Activated naive CD8-positive, alpha-beta T cell treated with anti-CD3 and anti-CD28 coated beads, Interleukin-2, amount 50 U/mL, for 24 hours (primary cell): ENCODE data around the gene CEP152.
A peak's percentile ranks its signal among the peaks of the same experiment; 100 is the strongest.

Experiments
- ATAC-seq: fragments of 150-1000 bp; cut with Tn5 transposase; one replicate; pipeline ENCODE4 v1.10.0; 2021
- DNase-seq: peaks from one replicate; pipeline ENCODE4 v3.0.0; 2021
- H3K27ac Mint-ChIP-seq: one replicate; pipeline ENCODE4 v1.8.0; 2021; ENCODE audit warnings: mild to moderate bottlenecking, mixed read lengths
- H3K27me3 Mint-ChIP-seq: one replicate; pipeline ENCODE4 v1.8.0; 2021; ENCODE audit warnings: mixed read lengths
- H3K36me3 Mint-ChIP-seq: one replicate; pipeline ENCODE4 v1.8.0; 2021; ENCODE audit warnings: low read depth, mixed read lengths
- H3K4me1 Mint-ChIP-seq: one replicate; pipeline ENCODE4 v1.8.0; 2021; ENCODE audit warnings: mixed read lengths
- H3K4me3 Mint-ChIP-seq: one replicate; pipeline ENCODE4 v1.8.0; 2021; ENCODE audit warnings: mild to moderate bottlenecking, moderate library complexity, mixed read lengths
- H3K9me3 Mint-ChIP-seq: one replicate; pipeline ENCODE4 v1.8.0; 2021; ENCODE audit warnings: mixed read lengths

CEP152 gene

DNA sequence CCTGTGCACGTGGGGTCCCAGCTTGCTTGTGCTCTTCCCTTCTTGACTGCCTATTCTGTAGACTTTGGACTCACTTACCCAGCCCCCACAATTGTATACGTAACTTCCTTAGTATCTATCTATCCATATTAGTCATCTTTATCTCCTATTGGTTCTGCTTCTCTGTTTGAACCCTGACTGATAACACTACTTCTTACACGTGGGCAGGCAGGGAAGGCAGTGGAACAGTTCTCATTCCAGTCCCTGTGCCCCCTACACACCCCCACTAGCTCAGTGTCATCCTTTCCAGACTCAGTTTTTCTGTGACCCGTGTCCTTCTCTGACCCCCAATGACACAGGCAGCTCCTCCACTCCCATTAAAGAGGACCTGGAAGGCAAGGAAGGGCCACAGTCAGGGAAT lies 91.2 kb downstream of the CEP152 start:
- Mint-ChIP-seq H3K36me3 (peaks cover 20% of the 10 kb centered on the region), H3K4me1 (peaks cover 5% of the 10 kb centered on the region), H3K27ac (no peak overlapping the region), H3K9me3 (peaks cover 16% of the 10 kb centered on the region), H3K27me3 (peaks cover 5% of the 10 kb centered on the region), H3K4me3 (no peak overlapping the region)
- ATAC-seq (peak; percentile 61), DNase-seq (peak; percentile 3)

DNA sequence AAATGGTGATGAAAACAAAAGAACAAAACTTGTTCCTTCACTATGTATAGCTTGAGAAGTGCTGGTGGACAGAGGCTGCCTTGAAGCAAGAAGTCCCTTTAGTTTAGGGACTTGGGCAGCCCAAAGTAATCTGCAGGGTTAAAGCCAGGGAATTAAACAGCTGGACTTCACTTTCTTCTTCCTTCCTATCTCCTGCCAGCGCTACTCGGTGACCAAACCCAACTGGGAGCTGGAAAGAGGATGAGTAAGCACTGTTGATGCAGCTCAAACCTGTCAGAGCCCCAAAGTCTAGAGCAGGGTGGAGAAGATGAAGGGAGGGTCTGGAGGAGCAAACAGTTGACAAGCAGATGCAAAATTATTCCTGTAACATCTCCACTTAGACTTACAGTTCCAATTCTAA lies 92.2 kb downstream of the CEP152 start:
- Mint-ChIP-seq H3K9me3 (peaks cover 16% of the 10 kb centered on the region), H3K36me3 (peaks cover 19% of the 10 kb centered on the region), H3K4me1 (peaks cover 5% of the 10 kb centered on the region), H3K27ac (no peak overlapping the region), H3K4me3 (no peak overlapping the region), H3K27me3 (peaks cover 5% of the 10 kb centered on the region)
- ATAC-seq (no peak), DNase-seq (no peak)

- peaks cover 5% of the 10 kb centered on the region for H3K27me3 Mint-ChIP-seq
- ATAC-seq (no peak), DNase-seq (no peak)
- peaks cover 22% of the 10 kb centered on the region for H3K36me3 Mint-ChIP-seq
- no peak overlapping the region for H3K27ac Mint-ChIP-seq
- H3K9me3 Mint-ChIP-seq = peaks cover 16% of the 10 kb centered on the region
- H3K4me3 Mint-ChIP-seq = no peak overlapping the region
- H3K4me1 Mint-ChIP-seq = peaks cover 5% of the 10 kb centered on the region
Measured at GRCh38 chr15:48717458-48717857, 93.4 kb downstream of the CEP152 start.

DNA sequence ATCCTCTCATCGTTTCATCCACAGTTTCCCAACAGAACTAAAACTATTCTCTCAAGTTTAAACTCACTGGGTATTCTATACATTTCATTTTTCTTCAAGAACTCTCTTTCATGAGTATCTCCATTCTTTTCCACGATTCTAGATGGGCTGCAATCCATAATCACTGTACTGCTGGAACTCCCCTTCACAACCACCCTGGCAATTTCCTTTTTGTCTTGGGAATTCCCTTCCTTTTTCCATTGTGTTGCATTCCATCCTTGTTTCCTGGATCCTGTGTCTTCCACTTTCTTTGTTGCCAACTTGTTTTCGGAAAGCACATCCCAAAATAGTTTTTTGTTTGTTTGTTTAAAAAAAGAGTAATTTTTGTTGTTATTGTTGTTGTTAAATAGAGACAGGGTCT lies 98.3 kb downstream of the CEP152 start:
- ATAC-seq (no peak), DNase-seq (no peak)
- Mint-ChIP-seq H3K36me3 (peaks cover 22% of the 10 kb centered on the region), H3K27ac (no peak overlapping the region), H3K4me1 (no peaks in the 10 kb centered on the region), H3K9me3 (peaks cover 28% of the 10 kb centered on the region), H3K4me3 (no peak overlapping the region), H3K27me3 (no peaks in the 10 kb centered on the region)

DNA sequence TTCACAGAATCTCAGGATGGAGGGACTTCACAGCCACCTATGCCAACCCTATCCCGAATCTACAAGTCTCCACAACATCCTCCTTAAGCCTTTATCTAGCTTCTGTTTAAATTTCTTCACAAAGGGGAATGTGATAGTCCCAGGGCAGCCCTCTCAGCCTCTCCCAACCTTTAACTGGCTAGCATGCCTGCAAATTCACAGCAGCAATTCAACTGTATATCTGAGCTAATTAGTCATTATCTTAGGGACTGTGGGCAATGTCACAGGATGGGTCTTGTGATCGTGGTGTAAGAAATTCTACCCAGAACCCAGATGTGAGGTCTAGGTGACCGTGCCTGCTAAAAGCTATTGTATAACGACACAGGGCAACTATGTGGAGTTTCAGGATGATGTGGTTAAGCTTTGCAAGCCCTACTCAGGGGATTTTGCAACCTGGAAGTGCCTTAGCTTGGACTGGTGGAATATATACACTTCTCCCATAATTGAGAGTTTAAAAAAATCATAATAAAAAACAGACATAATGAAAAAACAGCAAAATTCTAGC lies 99.8 kb downstream of the CEP152 start:
- no peak overlapping the region for H3K4me3 Mint-ChIP-seq
- no peaks in the 10 kb centered on the region for H3K4me1 Mint-ChIP-seq
- H3K36me3 Mint-ChIP-seq = peaks cover 13% of the 10 kb centered on the region
- DNase-seq = no peak
- H3K27ac Mint-ChIP-seq = no peak overlapping the region
- peaks cover 31% of the 10 kb centered on the region for H3K9me3 Mint-ChIP-seq
- no peak for ATAC-seq
- H3K27me3 Mint-ChIP-seq = no peaks in the 10 kb centered on the region

- H3K4me3 Mint-ChIP-seq = no peak overlapping the region
- H3K4me1 Mint-ChIP-seq = no peaks in the 10 kb centered on the region
- DNase-seq (no peak), ATAC-seq (no peak)
- H3K27me3 Mint-ChIP-seq = no peaks in the 10 kb centered on the region
- peaks cover 5% of the 10 kb centered on the region for H3K36me3 Mint-ChIP-seq
- peaks cover 34% of the 10 kb centered on the region for H3K9me3 Mint-ChIP-seq
- H3K27ac Mint-ChIP-seq = no peak overlapping the region
Measured at GRCh38 chr15:48708641-48709040, 102.2 kb downstream of the CEP152 start.

DNA sequence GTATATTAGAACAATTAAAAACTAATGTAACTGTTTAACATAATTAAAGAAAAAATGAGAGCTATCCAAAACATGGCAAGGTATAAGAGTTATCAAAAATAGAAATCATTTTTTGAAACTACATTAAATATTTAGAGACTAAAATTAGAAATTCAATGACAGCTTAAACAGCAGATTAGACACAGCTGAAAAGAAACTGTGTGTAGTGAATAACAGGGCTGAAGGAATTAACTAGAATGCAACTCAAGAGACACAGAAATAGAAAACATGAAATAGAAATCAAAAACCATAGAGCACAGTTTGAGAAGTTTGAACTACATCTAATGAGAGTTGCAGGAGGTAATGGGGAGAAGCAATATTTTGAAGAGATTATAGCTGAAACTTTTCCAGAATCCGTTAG lies 105.5 kb downstream of the CEP152 start:
- Mint-ChIP-seq H3K4me3 (no peak overlapping the region), H3K27me3 (no peaks in the 10 kb centered on the region), H3K4me1 (no peaks in the 10 kb centered on the region), H3K36me3 (no peaks in the 10 kb centered on the region), H3K27ac (no peak overlapping the region), H3K9me3 (peaks cover 34% of the 10 kb centered on the region)
- DNase-seq (no peak), ATAC-seq (no peak)

DNA sequence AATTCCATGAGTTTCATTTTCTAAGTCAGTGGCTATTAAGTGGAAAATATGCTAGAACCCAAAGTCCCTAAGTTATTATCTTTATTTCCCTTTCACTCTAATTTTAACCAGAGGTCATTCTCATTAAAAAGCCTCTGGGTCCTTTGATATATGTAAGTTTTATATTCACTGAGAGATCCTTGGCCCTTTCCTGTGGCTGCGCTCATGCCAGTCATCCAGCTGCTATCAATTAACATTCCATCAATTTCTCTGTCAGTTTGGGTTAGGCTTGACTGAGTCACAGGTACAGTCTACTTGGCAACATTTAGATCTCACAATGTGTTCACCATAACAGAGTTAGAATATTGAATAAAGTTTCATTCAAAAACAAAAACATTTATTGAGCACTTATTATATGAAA lies 107.3 kb downstream of the CEP152 start:
- no peak for ATAC-seq
- H3K4me1 Mint-ChIP-seq = no peaks in the 10 kb centered on the region
- H3K36me3 Mint-ChIP-seq = no peaks in the 10 kb centered on the region
- H3K9me3 Mint-ChIP-seq = peaks cover 25% of the 10 kb centered on the region
- no peak overlapping the region for H3K27ac Mint-ChIP-seq
- H3K27me3 Mint-ChIP-seq = no peaks in the 10 kb centered on the region
- H3K4me3 Mint-ChIP-seq = no peak overlapping the region
- no peak for DNase-seq

DNA sequence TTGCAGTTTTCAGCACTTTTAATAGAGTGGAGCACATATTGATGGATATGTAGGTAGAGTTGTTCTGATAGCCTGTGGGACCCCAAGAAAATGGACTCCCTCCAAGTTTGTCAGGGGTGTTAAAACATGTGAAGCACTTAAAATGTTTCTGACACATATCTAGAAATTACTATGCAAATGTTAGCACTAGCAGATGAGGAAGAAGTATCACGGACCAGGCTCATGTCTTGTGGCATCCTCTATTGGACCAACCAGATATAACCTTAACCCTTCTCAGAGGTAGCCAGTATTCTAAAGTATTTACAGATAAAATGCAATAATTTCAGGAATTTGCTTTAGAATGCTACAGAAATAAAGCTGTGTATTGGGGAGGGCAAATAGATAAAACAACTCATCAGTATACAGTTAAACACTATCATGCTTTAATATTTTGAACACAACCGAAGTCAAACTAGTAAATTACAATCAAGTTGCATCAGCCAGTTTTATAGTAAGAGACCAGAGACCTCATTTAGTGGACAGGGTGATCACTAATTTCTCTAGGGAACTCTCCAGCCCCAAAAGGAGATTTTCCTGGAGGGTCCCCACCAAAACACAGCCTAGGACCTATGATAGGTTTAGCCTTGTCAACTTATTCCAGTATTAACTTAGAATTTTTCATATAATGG lies 108.2 kb downstream of the CEP152 start:
- Mint-ChIP-seq H3K4me1 (no peaks in the 10 kb centered on the region), H3K27me3 (no peaks in the 10 kb centered on the region), H3K4me3 (no peak overlapping the region), H3K9me3 (peaks cover 22% of the 10 kb centered on the region), H3K27ac (no peak overlapping the region), H3K36me3 (no peaks in the 10 kb centered on the region)
- DNase-seq (no peak), ATAC-seq (no peak)

DNA sequence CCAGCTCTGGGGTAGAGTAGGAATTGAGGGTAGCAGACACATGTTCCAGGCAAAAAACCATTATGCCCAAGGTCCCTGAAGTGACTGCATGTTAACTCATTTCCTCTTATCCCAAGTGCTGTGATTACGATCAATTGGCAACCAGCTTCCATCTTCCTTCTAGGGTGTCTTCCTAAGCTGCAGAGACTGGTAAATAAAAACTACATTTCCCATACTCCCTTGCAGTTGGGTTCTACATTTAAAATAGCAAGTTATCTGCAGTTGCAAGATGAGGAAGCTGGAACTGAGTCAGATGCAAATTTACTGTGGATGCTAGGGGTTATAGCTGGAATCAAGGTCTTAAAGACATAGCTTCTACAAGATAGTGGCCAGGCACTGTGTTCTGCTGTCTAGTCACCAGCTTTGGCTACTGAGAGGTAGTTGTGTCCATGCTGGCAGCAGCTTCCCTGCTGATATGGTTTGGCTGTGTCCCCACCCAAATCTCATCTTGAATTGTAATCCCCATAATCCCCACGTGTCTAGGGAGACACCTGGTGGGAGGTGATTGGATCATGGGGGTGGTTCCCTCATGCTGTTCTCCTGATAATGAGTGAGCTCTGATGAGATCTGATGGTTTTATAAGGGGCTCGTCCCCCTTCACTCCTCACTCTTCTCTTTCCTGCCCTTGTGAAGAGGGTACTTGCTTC lies 114.1 kb downstream of the CEP152 start:
- Mint-ChIP-seq H3K27me3 (no peaks in the 10 kb centered on the region), H3K4me3 (no peak overlapping the region), H3K4me1 (no peaks in the 10 kb centered on the region), H3K36me3 (no peaks in the 10 kb centered on the region), H3K27ac (no peak overlapping the region), H3K9me3 (no peaks in the 10 kb centered on the region)
- ATAC-seq (no peak), DNase-seq (no peak)

DNA sequence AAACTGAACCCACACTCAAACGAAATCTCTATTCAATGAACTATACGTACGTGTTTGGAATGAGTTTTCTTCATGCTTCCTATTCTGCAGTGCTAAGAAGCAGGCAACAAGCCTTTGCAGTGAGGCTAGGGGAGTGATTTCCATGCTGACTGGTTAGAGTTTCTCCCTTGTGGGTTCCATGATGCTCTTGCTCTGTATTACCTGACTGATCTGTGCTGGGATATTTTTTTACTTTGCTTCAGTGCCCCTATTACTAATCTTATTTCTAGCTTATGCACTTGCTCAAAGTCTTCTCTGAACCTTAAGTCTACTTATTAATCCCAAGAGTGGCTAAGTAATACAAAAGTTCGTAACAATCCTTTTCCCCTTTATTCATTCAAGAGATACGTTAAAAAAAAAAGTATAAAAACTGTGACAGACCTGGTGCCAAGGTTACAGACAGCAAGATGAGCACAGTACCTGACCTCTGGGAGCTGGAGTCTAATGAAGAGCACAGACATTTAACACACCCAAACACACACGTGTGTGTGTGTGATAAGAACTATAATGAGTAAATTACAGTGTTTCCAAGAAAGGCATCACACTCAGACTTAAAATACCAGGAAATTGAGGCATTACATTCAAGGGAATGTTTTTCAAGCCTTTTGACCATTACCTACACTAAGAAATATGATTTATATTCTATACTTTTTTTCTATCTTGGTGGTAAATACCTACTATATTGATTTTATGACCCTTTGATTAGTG lies 114.9 kb downstream of the CEP152 start:
- H3K36me3 Mint-ChIP-seq = no peaks in the 10 kb centered on the region
- DNase-seq (no peak), ATAC-seq (no peak)
- H3K27ac Mint-ChIP-seq = no peak overlapping the region
- no peaks in the 10 kb centered on the region for H3K4me1 Mint-ChIP-seq
- H3K9me3 Mint-ChIP-seq = no peaks in the 10 kb centered on the region
- H3K27me3 Mint-ChIP-seq = no peaks in the 10 kb centered on the region
- H3K4me3 Mint-ChIP-seq = no peak overlapping the region

- no peaks in the 10 kb centered on the region for H3K4me1 Mint-ChIP-seq
- no peaks in the 10 kb centered on the region for H3K9me3 Mint-ChIP-seq
- no peaks in the 10 kb centered on the region for H3K36me3 Mint-ChIP-seq
- DNase-seq (no peak), ATAC-seq (no peak)
- H3K27ac Mint-ChIP-seq = no peak overlapping the region
- no peak overlapping the region for H3K4me3 Mint-ChIP-seq
- no peaks in the 10 kb centered on the region for H3K27me3 Mint-ChIP-seq
Measured at GRCh38 chr15:48695088-48695826, 115.6 kb downstream of the CEP152 start.

- no peaks in the 10 kb centered on the region for H3K27me3 Mint-ChIP-seq
- no peak overlapping the region for H3K4me3 Mint-ChIP-seq
- no peak overlapping the region for H3K27ac Mint-ChIP-seq
- H3K9me3 Mint-ChIP-seq = no peaks in the 10 kb centered on the region
- H3K36me3 Mint-ChIP-seq = no peaks in the 10 kb centered on the region
- H3K4me1 Mint-ChIP-seq = no peaks in the 10 kb centered on the region
- no peak for ATAC-seq
- no peak for DNase-seq
Measured at GRCh38 chr15:48693484-48693883, 117.4 kb downstream of the CEP152 start.

GRCh38 chr15:48688493-48688892 lies 122.4 kb downstream of the CEP152 start:
- Mint-ChIP-seq H3K36me3 (no peaks in the 10 kb centered on the region), H3K9me3 (peaks cover 10% of the 10 kb centered on the region), H3K27me3 (no peaks in the 10 kb centered on the region), H3K27ac (no peak overlapping the region), H3K4me3 (no peak overlapping the region), H3K4me1 (no peaks in the 10 kb centered on the region)
- DNase-seq (no peak), ATAC-seq (no peak)
